Adrenal gland (tissue), 12 donors: ENCODE measurements around the gene METTL8. TPM values are rescaled to one million over a fixed set of nuclear protein-coding genes. Genes with fewer than 3 reads are reported as not detected.

Experiments
- DNase-seq, 7 donors: peaks; one replicate each; pipeline ENCODE4 v3.0.0-alpha.2; 2019 to 2020
- H3K27ac ChIP-seq, 5 donors: fragments of 200-600 bp; sonication (generic) in 4 of 5; 1 replicate in 3 of 5; 2 replicates in 2 of 5; pipeline versions ENCODE4 v1.5.1 to v1.8.0; 2016 to 2020; ENCODE audit warnings: mild to moderate bottlenecking in 1 of 5
- H3K27me3 ChIP-seq: fragments of 200-600 bp; 2 replicates; pipeline ENCODE4 v1.8.0; 2021
- H3K36me3 ChIP-seq, 2 donors: fragments of 200-600 bp; replicated peaks in 1 of 2; 1 replicate in 1 of 2; 2 replicates in 1 of 2; pipeline versions ENCODE4 v1.5.1 to v1.8.0; 2018 to 2022
- H3K4me1 ChIP-seq, 2 donors: fragments of 200-600 bp; replicated peaks in 1 of 2; 1 replicate in 1 of 2; 2 replicates in 1 of 2; pipeline versions ENCODE4 v1.5.1 to v1.8.0; 2018 to 2021
- H3K4me3 ChIP-seq, 4 donors: fragments of 200-600 bp; sonication (generic) in 3 of 4; one replicate each; pipeline ENCODE4 v1.5.1; 2016 to 2018
- H3K9me3 ChIP-seq, 3 donors: fragments of 200-600 bp; sonication (generic) in 1 of 3; replicated peaks in 1 of 3; 1 replicate in 2 of 3; 2 replicates in 1 of 3; pipeline versions ENCODE4 v1.5.1 to v1.8.0; 2016 to 2021
- POLR2A ChIP-seq, 2 donors: fragments of 450-650 bp; IDR thresholded peaks; one replicate each; pipeline ENCODE4 v1.6.1; 2017; ENCODE audit warnings: antibody characterized with exemption in 2 of 2, mild to moderate bottlenecking in 2 of 2, moderate library complexity in 1 of 2
- WGBS, 4 donors: extraction: QIAGEN DNeasy Blood & Tissue Kit in 2 of 4; methylation state at CpG; one replicate each; pipeline versions ENCODE4 v1.1.5 to v1.1.7; 2013 to 2017; 5-methylcytosine and 5-hydroxymethylcytosine counted together
- intact Hi-C, 2 donors: fragments of 100-400 bp; cut with DNase I; formaldehyde crosslinking; loops; one replicate each; pipeline versions ENCODE4 v1.14.1 to v1.15.0; 2022 to 2023
- polyA plus RNA-seq, 3 donors: library from polyadenylated mRNA; stranded (reverse); fragments of 200-250 nt in 2 of 3; fragments of 350-450 nt in 1 of 3; fragmentation: Illumina TruSeq in 1 of 3; extraction: RNeasy Lipid Tissue Mini Kit (QIAGEN cat#74804) in 1 of 3; gene quantifications; one replicate each; pipeline ENCODE4 v1.2.3, GENCODE V29; 2013 to 2014
- total RNA-seq, 9 donors: library from RNA; depleted of rRNA in 4 of 9; stranded (reverse); fragments of >200 nt in 4 of 9; fragments of 120-200 nt in 1 of 9; fragmentation: NEBNext Ultra II Directional in 1 of 9; extraction: Animal tissue kit (Norgen Biotek cat#: 25700) in 1 of 9; gene quantifications; one replicate each; pipeline versions ENCODE4 v1.1.0 to v1.2.4, GENCODE V29; 2013 to 2023
- TF ChIP-seq, protein P1 (sequence below), 6 experiments: fragments of 450-650 bp in 4 of 6; fragments of 200-600 bp in 2 of 6; sonication (generic) in 1 of 6; IDR thresholded peaks; 1 replicate in 5 of 6; 2 replicates in 1 of 6; pipeline versions ENCODE4 v1.5.1 to v1.8.0; 2016 to 2021; ENCODE audit warnings: antibody characterized with exemption in 6 of 6, mild to moderate bottlenecking in 2 of 6, moderate library complexity in 1 of 6
- donor health status: healthy with polysubstance abuse.
- donor health status: Bipolar disorder and iron deficiency.
- donor health status: DM: yes; HTN: yes; CAD: no.
- donor health status: DM: no; HTN: no; CAD: no.
- donor health status: DM: no; HTN: no; CAD: no.
- donor health status: DM: yes; HTN: yes; CAD: no.

The METTL8 gene
- total and polyA plus RNA-seq, 12 donors, result 3.3 to 37.5 (median 19.7) TPM

DNA sequence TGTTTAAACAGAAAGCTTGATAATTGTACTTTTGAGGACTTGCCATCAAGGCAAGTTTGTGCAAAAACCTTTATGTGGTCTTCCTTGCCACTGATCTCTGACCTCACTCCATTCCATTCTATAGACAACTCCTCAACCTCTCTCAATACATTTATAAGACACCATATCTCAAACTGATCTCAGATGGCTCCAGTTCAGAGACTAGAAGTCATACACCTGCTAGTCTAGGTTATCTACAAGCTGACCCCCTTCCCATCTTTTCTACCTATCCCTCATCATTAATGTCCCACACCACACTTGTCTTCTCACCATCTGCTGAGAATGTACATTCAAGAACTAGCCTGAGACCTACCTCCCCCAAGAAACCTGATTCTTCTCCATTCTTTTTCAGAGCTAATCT, 113.1 kb downstream of the METTL8 start:
- no peak for TF ChIP-seq POLR2A (IDR thresholded peaks at IDR 0.05)
- TF ChIP-seq, protein P1, sequence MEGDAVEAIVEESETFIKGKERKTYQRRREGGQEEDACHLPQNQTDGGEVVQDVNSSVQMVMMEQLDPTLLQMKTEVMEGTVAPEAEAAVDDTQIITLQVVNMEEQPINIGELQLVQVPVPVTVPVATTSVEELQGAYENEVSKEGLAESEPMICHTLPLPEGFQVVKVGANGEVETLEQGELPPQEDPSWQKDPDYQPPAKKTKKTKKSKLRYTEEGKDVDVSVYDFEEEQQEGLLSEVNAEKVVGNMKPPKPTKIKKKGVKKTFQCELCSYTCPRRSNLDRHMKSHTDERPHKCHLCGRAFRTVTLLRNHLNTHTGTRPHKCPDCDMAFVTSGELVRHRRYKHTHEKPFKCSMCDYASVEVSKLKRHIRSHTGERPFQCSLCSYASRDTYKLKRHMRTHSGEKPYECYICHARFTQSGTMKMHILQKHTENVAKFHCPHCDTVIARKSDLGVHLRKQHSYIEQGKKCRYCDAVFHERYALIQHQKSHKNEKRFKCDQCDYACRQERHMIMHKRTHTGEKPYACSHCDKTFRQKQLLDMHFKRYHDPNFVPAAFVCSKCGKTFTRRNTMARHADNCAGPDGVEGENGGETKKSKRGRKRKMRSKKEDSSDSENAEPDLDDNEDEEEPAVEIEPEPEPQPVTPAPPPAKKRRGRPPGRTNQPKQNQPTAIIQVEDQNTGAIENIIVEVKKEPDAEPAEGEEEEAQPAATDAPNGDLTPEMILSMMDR (IDR thresholded peaks at IDR 0.05), result no peak

DNA sequence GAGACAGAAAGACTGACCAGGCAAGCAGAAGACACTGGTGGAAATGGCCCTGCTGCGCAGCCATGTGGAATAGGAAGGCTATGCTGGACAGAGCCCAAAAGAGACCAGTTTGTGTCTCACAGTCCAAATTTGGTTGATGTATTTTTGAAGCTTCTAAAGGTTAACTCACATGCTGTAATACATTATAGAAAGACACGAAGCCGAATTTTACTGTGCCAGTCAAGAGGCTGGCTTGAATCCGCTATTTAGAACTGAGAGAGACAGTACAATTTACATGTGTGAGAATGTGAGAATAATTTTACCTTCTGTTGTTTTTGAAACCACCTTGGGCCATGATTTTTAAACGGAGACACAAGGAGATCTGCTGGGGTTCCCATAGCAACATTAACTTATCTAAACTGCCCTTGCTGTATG, 113.6 kb downstream of the METTL8 start:
- Histone ChIP-seq H3K27ac (no peak overlapping the region), H3K9me3 (no peaks in the 10 kb centered on the region), H3K4me3 (no peak overlapping the region), H3K27me3 (no peaks in the 10 kb centered on the region), H3K36me3 (no peaks in the 10 kb centered on the region), H3K4me1 (peaks cover 5 to 13% of the 10 kb centered on the region in 2 donors)
- WGBS, 4 donors, result 90 to 94% (median 94%) methylated on average over 5 of the region's 5 CpGs
- TF ChIP-seq, protein P1 (IDR thresholded peaks at IDR 0.05), result no peak
- TF ChIP-seq POLR2A (IDR thresholded peaks at IDR 0.05), result no peak
- intact Hi-C loops, result no loop called here
- DNase-seq, result no peak

More for the DNA sequence above, 113.1 kb downstream of the METTL8 start:
- Histone ChIP-seq H3K4me3 (no peak overlapping the region), H3K27me3 (no peaks in the 10 kb centered on the region), H3K4me1 (peaks cover 5 to 13% of the 10 kb centered on the region in 2 donors), H3K36me3 (no peaks in the 10 kb centered on the region), H3K9me3 (no peaks in the 10 kb centered on the region), H3K27ac (no peak overlapping the region)
- no peak for DNase-seq
- intact Hi-C loops, result no loop called here

DNA sequence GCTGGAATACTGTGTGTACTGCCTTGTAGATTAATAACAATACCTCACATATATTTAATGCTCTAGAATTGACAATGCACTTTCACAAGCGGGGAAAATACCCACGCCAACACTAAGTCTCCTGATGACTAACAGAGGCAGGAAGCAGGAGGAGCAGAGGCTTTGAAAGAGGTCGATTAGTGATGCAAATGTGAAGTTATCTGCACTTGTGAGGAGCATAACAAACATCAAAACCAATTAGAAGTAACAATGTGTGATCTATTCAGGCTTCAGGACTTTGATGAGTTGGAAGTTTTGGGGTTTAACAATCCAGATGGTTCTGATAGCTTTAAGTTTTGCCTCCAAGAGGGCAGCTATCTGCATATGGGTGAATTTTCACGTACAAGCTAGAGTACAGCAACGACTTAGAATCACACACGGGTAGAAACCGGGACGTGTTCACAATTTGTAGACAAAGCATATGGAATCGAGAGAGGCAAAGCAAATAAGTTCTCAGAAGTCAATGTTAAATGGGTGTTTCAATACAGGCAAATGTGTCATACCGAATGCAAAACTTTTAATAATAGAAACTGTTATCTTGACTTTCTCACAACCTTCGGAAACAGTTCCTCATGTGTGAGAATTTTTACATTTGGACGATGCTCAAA, 114.5 kb downstream of the METTL8 start:
- peak overlapping the region in 3 of 5 donors; percentile 48 to 70 (median 67) for H3K27ac ChIP-seq

DNA sequence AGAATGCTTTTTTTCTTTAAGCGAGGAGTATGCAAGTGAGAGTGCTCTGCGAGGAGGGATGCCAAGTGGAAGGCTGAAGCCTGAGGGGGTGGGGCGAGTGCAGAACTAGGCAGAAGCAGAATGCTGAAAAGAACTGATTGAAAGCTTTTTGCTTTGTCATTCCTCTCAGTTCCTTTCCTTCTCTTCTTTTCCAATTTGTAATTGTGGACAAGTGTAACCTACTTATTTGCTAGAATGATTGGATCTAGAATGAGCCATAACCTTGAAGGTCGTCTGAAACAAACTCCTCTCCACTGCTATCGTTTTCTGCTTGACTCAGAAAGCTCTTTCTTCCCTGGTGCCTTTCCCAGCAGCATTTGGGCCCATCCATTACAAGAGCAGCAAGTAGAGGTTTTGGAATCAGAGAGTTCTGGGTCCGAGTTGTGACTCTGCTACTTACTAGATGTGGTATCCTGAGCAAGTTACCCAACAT, 115.3 kb downstream of the METTL8 start:
- Histone ChIP-seq H3K27ac (peak overlapping the region in 3 of 5 donors; percentile 48 to 70 (median 67)), H3K4me3 (no peak overlapping the region), H3K36me3 (no peaks in the 10 kb centered on the region), H3K9me3 (no peaks in the 10 kb centered on the region), H3K27me3 (no peaks in the 10 kb centered on the region), H3K4me1 (peaks cover 5 to 13% of the 10 kb centered on the region in 2 donors)
- intact Hi-C loops, result no loop called here
- DNase-seq, result peak; percentile 21 to 70 (median 50)
- TF ChIP-seq, protein P1 (IDR thresholded peaks at IDR 0.05), result no peak
- TF ChIP-seq POLR2A (IDR thresholded peaks at IDR 0.05), result no peak
- WGBS, 4 donors, result 30 to 41% (median 34%) methylated on average over 6 of the region's 6 CpGs

More for the DNA sequence above, 114.5 kb downstream of the METTL8 start:
- Histone ChIP-seq H3K4me3 (no peak overlapping the region), H3K27me3 (no peaks in the 10 kb centered on the region), H3K9me3 (no peaks in the 10 kb centered on the region), H3K4me1 (peaks cover 5 to 13% of the 10 kb centered on the region in 2 donors), H3K36me3 (no peaks in the 10 kb centered on the region)
- intact Hi-C loops, result no loop called here
- WGBS, 4 donors, result 72 to 78% (median 76%) methylated on average over 12 of the region's 12 CpGs
- no peak for TF ChIP-seq POLR2A (IDR thresholded peaks at IDR 0.05)
- TF ChIP-seq, protein P1 (IDR thresholded peaks at IDR 0.05), result no peak
- no peak for DNase-seq
